Activated CD4-positive, alpha-beta memory T cell treated with anti-CD3 and anti-CD28 coated beads for 36 hours (primary cell): Measurements from ENCODE around the gene NECTIN2. TPM values are rescaled to one million over a fixed set of nuclear protein-coding genes. Genes with fewer than 3 reads are reported as not detected.
"Not testable (repeated sequence)": the region's sequence is repeated elsewhere in the genome, so short reads cannot be mapped to it uniquely, and the experiment has no call there.

Source experiments
- CTCF ChIA-PET: fragments of 350-600 bp; sonication (Branson Sonifier 250); formaldehyde crosslinking; loops from one replicate; lab custom pipeline; 2021; ENCODE audit warnings: antibody characterized with exemption, inconsistent platforms; lab: Charles Lee
- POLR2A ChIA-PET: fragments of 350-600 bp; sonication (Branson Sonifier 250); formaldehyde crosslinking; loops from one replicate; lab custom pipeline; 2021; ENCODE audit warnings: antibody characterized with exemption; lab: Charles Lee
- DNase-seq: peaks from one replicate; pipeline ENCODE4 v3.0.0-alpha.2; 2020
- H3K27ac Mint-ChIP-seq: one replicate; pipeline ENCODE4 v1.8.0; 2021; ENCODE audit warnings: mixed read lengths
- H3K27me3 Mint-ChIP-seq: one replicate; pipeline ENCODE4 v1.8.0; 2021; ENCODE audit warnings: mixed read lengths
- H3K36me3 Mint-ChIP-seq: one replicate; pipeline ENCODE4 v1.8.0; 2021; ENCODE audit warnings: mixed read lengths
- H3K4me1 Mint-ChIP-seq: one replicate; pipeline ENCODE4 v1.8.0; 2021; ENCODE audit warnings: low read depth, mixed read lengths
- H3K4me3 Mint-ChIP-seq: one replicate; pipeline ENCODE4 v1.8.0; 2021; ENCODE audit warnings: mild to moderate bottlenecking, mixed read lengths
- H3K9me3 Mint-ChIP-seq: one replicate; pipeline ENCODE4 v1.8.0; 2021; ENCODE audit warnings: mixed read lengths
- intact Hi-C: fragments of 100-400 bp; cut with micrococcal nuclease; formaldehyde crosslinking; loops from one replicate; pipeline ENCODE4 v1.15.1; 2023
- total RNA-seq, 2 experiments: library from RNA; stranded (reverse); gene quantifications; one replicate each; pipeline ENCODE4 v1.2.3, GENCODE V29; 2021

NECTIN2 gene
- total RNA-seq, 2 experiments from 2014 or later, result 0.71 to 1.9 TPM

- POLR2A ChIA-PET, result no interaction called here
- Mint-ChIP-seq H3K27me3 (no peaks in the 10 kb centered on the region), H3K27ac (no peak overlapping the region), H3K9me3 (no peaks in the 10 kb centered on the region), H3K4me3 (no peak overlapping the region), H3K4me1 (no peaks in the 10 kb centered on the region), H3K36me3 (no peaks in the 10 kb centered on the region)
- intact Hi-C loops, result no loop called here
- no peak for DNase-seq
- CTCF ChIA-PET, result interaction anchor here (1.0 kb wide), 1 partner anchor 50 kb away, joined by 3 read pairs; no protein-coding TSS in a partner anchor
These were observed 25.2 kb upstream of the NECTIN2 start for GRCh38 chr19:44820648-44821609.

DNA sequence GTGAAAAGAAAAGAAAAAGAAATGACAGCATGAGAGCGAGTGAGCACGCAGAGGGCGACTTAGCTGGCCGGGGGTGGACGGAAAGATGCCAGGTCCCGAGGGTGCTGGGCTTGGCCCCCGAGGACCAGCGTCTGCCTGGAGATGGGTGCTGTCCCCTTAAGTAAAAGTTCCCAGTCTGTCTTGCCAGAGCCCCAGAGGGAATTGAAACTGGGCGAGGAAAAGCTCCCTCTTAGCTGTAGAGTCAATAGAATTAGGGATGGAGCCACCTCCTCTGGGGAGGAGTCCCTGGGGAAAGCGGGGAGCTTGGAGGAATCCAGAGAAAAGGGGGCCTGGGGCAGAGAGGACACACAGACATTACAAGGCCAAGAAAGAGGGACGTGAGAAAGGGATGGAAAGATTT lies 23.9 kb upstream of the NECTIN2 start:
- no peak for DNase-seq
- intact Hi-C loops, result no loop called here
- no peak overlapping the region for H3K27ac Mint-ChIP-seq
- no peaks in the 10 kb centered on the region for H3K9me3 Mint-ChIP-seq
- POLR2A ChIA-PET, result no interaction called here
- no peak overlapping the region for H3K4me3 Mint-ChIP-seq
- peaks cover 2% of the 10 kb centered on the region for H3K27me3 Mint-ChIP-seq
- H3K36me3 Mint-ChIP-seq, result no peaks in the 10 kb centered on the region
- CTCF ChIA-PET, result no interaction called here
- no peaks in the 10 kb centered on the region for H3K4me1 Mint-ChIP-seq

GRCh38 chr19:44822670-44823372 lies 23.3 kb upstream of the NECTIN2 start:
- intact Hi-C loops, result no loop called here
- CTCF ChIA-PET, result interaction anchor here (1.0 to 1.1 kb wide), 2 partner anchors 18 to 25 kb away, joined by 3 read pairs; no protein-coding TSS in a partner anchor
- H3K4me1 Mint-ChIP-seq, result no peaks in the 10 kb centered on the region
- POLR2A ChIA-PET, result no interaction called here
- no peak overlapping the region for H3K4me3 Mint-ChIP-seq
- H3K9me3 Mint-ChIP-seq, result no peaks in the 10 kb centered on the region
- H3K27me3 Mint-ChIP-seq, result peaks cover 3% of the 10 kb centered on the region
- H3K27ac Mint-ChIP-seq, result no peak overlapping the region
- no peak for DNase-seq
- no peaks in the 10 kb centered on the region for H3K36me3 Mint-ChIP-seq

- Mint-ChIP-seq H3K4me3 (no peak overlapping the region), H3K4me1 (no peaks in the 10 kb centered on the region), H3K27ac (no peak overlapping the region), H3K27me3 (peaks cover 3% of the 10 kb centered on the region), H3K36me3 (no peaks in the 10 kb centered on the region), H3K9me3 (no peaks in the 10 kb centered on the region)
- intact Hi-C loops, result no loop called here
- ChIA-PET POLR2A (no interaction called here), CTCF (interaction anchor here (1.0 to 1.1 kb wide), 2 partner anchors 17 to 25 kb away, joined by 3 read pairs; no protein-coding TSS in a partner anchor)
- no peak for DNase-seq
These were observed 22.8 kb upstream of the NECTIN2 start for GRCh38 chr19:44823373-44823698.

DNA sequence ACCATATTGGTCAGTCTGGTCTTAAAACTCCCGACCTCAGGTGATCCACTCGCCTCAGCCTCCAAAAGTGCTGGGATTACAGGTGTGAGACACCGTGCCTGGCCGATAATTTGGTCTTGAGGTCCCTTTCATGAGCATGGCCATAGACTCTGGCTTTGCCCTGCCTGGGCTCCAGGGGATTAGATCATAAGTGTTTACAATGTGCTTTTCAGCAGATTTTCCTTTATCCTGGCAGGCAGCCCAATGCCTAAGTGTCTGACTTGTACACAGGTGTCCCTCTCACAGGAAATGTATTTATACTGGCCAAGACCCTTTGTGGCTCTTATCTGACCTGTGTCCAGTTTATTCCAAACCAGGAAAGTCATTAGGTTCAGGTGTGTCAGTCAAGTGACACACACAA lies 21.3 kb upstream of the NECTIN2 start:
- H3K36me3 Mint-ChIP-seq, result no peaks in the 10 kb centered on the region
- no peaks in the 10 kb centered on the region for H3K9me3 Mint-ChIP-seq
- H3K4me3 Mint-ChIP-seq, result no peak overlapping the region
- CTCF ChIA-PET, result no interaction called here
- POLR2A ChIA-PET, result no interaction called here
- DNase-seq, result no peak
- no peaks in the 10 kb centered on the region for H3K4me1 Mint-ChIP-seq
- no peak overlapping the region for H3K27ac Mint-ChIP-seq
- peaks cover 5% of the 10 kb centered on the region for H3K27me3 Mint-ChIP-seq
- intact Hi-C loops, result no loop called here

- H3K4me3 Mint-ChIP-seq, DNase-seq, H3K4me1 Mint-ChIP-seq, H3K27ac Mint-ChIP-seq, intact Hi-C loops, H3K27me3 Mint-ChIP-seq, H3K9me3 Mint-ChIP-seq, POLR2A ChIA-PET, CTCF ChIA-PET, H3K36me3 Mint-ChIP-seq: not testable (repeated sequence)
These were observed 13.2 kb upstream of the NECTIN2 start for GRCh38 chr19:44832875-44833274.

DNA sequence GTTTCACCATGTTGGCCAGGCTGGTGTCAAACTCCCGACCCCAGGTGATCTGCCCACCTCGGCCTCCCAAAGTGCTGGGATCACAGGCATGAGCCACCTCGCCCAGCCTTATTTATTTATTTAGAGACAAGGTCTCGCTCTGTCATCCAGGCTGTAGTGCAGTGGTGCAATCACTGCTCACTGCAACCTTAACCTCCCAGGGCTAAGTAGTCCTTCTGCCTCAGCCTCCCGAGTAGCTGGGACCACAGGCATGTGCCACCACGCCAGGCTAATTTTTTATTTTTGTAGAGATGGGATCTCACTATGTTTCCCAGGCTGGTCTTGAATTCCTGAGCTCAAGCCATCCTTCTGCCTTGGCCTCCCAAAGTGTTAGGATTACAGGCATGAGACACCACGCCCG lies 11.7 kb upstream of the NECTIN2 start:
- CTCF ChIA-PET, result interaction anchor here (1.4 kb wide), 1 partner anchor 10 kb away, joined by 4 read pairs; no protein-coding TSS in a partner anchor
- DNase-seq, H3K27ac Mint-ChIP-seq, POLR2A ChIA-PET, H3K9me3 Mint-ChIP-seq, H3K4me1 Mint-ChIP-seq, H3K36me3 Mint-ChIP-seq, intact Hi-C loops, H3K27me3 Mint-ChIP-seq, H3K4me3 Mint-ChIP-seq: not testable (repeated sequence)

DNA sequence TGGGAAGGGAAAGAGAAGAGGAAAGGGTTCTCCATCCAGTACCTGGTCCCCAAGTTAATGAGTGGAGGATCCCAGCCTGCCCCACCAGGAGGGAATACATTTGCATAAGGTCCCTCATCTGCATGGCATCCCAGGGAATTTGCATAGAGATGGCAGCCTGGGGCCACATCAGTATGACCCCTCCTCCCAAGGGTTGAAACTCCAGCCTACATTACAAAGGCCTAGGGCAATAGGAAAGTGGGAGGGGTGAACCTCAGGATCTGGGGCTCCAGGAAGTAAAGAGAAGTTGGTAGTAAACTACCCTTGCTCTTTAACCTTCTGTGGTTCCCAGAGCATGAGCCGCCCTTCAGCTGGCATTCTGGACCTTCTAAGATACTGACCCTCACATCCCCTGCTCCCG lies 6.8 kb upstream of the NECTIN2 start:
- H3K36me3 Mint-ChIP-seq, result no peaks in the 10 kb centered on the region
- no peak for DNase-seq
- intact Hi-C loops, result no loop called here
- H3K4me3 Mint-ChIP-seq, result no peak overlapping the region
- ChIA-PET CTCF (no interaction called here), POLR2A (no interaction called here)
- H3K4me1 Mint-ChIP-seq, result peaks cover 7% of the 10 kb centered on the region
- H3K9me3 Mint-ChIP-seq, result no peaks in the 10 kb centered on the region
- H3K27ac Mint-ChIP-seq, result no peak overlapping the region
- no peaks in the 10 kb centered on the region for H3K27me3 Mint-ChIP-seq

GRCh38 chr19:44840811-44841210 lies 5.3 kb upstream of the NECTIN2 start:
- no peak overlapping the region for H3K27ac Mint-ChIP-seq
- H3K27me3 Mint-ChIP-seq, result no peaks in the 10 kb centered on the region
- ChIA-PET POLR2A (no interaction called here), CTCF (interaction anchor here (0.9 to 1.0 kb wide), 2 partner anchors 18 to 117 kb away, joined by 3 to 4 read pairs; no protein-coding TSS in a partner anchor)
- H3K9me3 Mint-ChIP-seq, result no peaks in the 10 kb centered on the region
- DNase-seq, result no peak
- no peaks in the 10 kb centered on the region for H3K36me3 Mint-ChIP-seq
- peaks cover 17% of the 10 kb centered on the region for H3K4me1 Mint-ChIP-seq
- no peak overlapping the region for H3K4me3 Mint-ChIP-seq
- intact Hi-C loops, result loop anchor here (10.0 kb wide), 1 partner anchor 186 kb away; no protein-coding TSS in a partner anchor

DNA sequence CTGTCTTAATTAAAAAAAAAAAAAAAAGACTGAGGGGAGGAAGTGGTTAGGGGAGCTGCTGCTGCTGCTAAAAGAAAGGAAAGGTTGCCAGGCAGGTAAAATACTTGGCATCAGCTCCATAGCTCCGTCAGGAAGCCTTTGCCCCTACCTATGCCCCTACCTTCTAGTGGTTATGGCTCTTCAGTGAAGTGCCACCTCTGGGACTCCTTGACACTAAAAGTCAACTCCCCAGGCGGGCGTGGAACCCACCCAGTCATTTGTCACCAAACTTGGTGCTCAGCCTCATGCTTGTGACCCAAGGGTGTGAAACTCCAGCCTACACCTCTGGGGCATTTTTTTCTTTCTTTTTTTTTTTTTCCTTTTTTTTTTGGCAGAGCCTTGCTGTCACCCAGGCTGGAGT lies 4.9 kb upstream of the NECTIN2 start:
- intact Hi-C loops, result loop anchor here (10.0 kb wide), 1 partner anchor 186 kb away; no protein-coding TSS in a partner anchor
- H3K36me3 Mint-ChIP-seq, result no peaks in the 10 kb centered on the region
- H3K4me1 Mint-ChIP-seq, result peaks cover 17% of the 10 kb centered on the region
- no peak overlapping the region for H3K27ac Mint-ChIP-seq
- H3K27me3 Mint-ChIP-seq, result no peaks in the 10 kb centered on the region
- H3K4me3 Mint-ChIP-seq, result no peak overlapping the region
- peak; percentile 15 for DNase-seq
- H3K9me3 Mint-ChIP-seq, result no peaks in the 10 kb centered on the region
- ChIA-PET POLR2A (no interaction called here), CTCF (interaction anchor here (0.7 to 1.0 kb wide), 3 partner anchors 18 to 139 kb away, joined by 3 to 4 read pairs (median 3); no protein-coding TSS in a partner anchor)

GRCh38 chr19:44845286-44845611 lies 848 bp upstream of the NECTIN2 start:
- H3K4me3 Mint-ChIP-seq, result peak overlapping the region; percentile 81
- POLR2A ChIA-PET, result no interaction called here
- no peaks in the 10 kb centered on the region for H3K36me3 Mint-ChIP-seq
- CTCF ChIA-PET, result interaction anchor here (1.0 to 2.2 kb wide), 6 partner anchors 45 to 156 kb away, joined by 3 to 15 read pairs (median 6); no protein-coding TSS in a partner anchor
- peaks cover 26% of the 10 kb centered on the region for H3K4me1 Mint-ChIP-seq
- H3K27me3 Mint-ChIP-seq, result peaks cover 11% of the 10 kb centered on the region
- H3K27ac Mint-ChIP-seq, result no peak overlapping the region
- DNase-seq, result no peak
- no peaks in the 10 kb centered on the region for H3K9me3 Mint-ChIP-seq
- intact Hi-C loops, result loop anchor here (1.0 to 10.0 kb wide), 7 partner anchors 45 to 190 kb away; no protein-coding TSS in a partner anchor
